Activated CD8-positive, alpha-beta memory T cell treated with anti-CD3 and anti-CD28 coated beads for 24 hours (primary cell): ENCODE results near the gene ST7L.
"Not testable (repeated sequence)": the region's sequence is repeated elsewhere in the genome, so short reads cannot be mapped to it uniquely, and the experiment has no call there.

ENCODE experiments used
- DNase-seq: peaks from one replicate; pipeline ENCODE4 v3.0.0-alpha.2; 2020

Gene ST7L

DNA sequence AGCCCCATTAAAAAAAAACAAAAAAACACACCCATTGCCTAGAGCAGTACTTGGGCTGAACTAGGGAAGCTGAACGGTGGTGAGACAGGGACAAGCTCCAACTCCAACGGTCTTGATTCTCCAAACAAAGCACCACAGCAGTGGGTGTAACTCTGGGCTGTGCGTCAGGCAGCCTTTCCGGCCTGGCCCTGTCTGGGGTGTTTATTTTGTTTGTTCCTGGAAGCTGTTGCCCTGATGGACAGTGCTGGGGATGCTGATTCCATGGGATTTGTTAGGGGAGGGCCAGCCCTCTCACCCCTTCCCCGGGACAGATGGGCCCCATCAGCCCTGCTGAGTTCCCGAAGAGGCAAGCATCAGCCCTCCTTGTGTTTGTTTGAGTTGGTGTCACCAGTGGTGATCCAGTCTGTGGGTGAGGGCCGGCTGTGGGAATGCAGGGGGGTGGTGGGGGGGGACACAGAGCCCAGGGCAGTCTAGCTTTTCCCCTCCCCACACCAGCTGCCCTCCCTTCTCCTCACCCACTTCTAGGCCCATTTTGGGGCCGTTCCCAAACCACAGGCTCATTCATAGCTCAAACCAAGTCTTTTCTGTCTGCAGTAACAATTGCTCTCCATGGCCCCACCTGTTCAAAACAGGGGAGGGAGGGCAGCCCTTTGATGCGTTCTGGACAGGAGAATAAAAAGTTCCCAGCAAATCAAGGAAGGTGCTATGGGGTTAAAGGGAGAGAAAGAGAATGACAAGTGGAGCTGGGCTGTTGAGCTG, 105.7 kb downstream of the ST7L start:
- DNase-seq: no peak

DNA sequence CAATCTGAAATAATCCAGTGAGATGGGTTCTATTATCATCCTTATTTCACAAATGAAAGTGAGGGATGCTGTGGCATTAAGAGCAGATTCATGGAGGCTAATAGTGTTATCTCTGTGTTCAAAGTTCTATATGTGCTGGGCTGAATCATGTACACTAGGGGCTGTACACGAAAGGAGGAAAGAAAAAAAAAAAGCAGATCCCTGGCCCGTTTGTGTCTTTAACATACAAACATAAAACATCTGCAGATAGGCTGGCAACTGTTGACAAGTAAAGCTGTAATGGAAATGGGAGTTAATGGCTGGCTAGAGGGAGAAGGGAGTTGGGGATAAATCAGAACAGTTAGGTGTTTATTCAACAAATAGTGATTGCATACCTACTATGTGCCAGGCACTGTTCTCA, 107.0 kb downstream of the ST7L start:
- no peak for DNase-seq

DNA sequence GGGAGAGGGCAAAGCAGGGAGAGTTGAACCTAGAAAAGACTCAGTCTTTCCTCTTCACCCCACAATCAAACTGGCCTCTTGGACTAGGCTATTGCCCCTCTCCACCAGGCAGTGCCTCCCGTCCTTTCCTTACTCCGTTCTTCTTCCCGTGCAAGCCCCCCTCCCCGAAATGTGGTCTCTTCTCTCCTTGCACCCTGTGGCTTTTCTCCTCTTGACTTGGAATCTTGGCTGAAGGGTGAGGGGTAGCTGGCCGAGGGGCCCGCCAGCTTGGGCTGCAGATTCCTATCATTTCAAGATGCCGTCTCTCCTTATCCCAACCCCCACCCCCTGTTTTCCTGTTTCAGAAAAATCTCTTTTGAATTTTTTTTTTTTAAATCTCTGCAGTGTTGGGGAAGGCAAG, 108.6 kb downstream of the ST7L start:
- DNase-seq: no peak

DNA sequence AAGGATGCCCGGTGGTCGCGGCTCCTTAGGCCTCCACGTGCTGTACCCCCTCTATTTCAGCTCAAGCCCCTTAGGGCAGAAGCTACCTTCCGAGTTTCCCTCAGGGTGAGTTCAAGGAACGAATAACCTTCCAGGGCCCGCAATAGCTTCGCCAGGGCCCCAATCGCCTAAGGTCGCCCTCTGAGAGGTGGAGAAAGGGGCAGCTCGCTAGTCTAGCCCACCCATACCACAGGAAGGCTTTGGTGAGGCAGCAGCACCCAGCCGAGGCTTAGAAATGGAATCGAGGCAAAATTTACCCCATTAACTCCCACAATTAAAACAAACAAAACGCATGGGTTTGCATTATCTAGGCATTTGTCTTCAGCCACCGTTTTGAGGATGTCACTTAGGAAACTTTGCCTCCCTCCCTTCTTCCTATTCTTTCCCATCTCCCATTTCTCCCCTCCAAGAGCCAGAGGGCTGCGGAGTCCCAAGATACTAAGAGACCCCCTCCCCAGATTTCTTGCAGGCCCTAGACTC, 109.2 kb downstream of the ST7L start:
- no peak for DNase-seq

DNA sequence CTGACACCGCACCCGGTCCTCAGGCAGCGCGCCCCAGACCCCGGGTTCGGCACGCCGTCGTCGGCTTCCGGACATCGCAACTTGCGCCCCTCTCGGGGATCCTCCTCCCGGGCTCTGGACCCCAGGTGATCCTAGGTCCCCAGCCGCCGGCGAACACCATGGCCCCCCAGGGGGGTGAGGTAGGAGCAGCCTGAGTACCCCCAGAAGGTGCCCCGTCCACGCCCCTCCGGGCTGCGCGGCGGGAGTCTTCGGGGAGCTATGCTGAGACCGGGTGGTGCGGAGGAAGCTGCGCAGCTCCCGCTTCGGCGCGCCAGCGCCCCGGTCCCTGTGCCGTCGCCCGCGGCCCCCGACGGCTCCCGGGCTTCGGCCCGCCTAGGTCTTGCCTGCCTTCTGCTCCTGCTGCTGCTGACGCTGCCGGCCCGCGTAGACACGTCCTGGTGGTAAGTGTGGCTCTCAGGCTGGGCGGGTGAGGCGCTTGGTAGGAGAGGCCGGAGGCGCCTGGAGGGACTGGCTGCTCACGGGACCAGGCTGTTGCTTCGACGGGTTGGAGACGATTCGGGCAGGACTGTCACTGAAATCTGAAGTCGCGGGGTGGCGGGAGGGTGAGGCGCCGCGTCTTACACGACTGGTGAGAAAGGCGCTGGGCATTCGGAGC, 109.8 kb downstream of the ST7L start:
- DNase-seq: peak; percentile 71

DNA sequence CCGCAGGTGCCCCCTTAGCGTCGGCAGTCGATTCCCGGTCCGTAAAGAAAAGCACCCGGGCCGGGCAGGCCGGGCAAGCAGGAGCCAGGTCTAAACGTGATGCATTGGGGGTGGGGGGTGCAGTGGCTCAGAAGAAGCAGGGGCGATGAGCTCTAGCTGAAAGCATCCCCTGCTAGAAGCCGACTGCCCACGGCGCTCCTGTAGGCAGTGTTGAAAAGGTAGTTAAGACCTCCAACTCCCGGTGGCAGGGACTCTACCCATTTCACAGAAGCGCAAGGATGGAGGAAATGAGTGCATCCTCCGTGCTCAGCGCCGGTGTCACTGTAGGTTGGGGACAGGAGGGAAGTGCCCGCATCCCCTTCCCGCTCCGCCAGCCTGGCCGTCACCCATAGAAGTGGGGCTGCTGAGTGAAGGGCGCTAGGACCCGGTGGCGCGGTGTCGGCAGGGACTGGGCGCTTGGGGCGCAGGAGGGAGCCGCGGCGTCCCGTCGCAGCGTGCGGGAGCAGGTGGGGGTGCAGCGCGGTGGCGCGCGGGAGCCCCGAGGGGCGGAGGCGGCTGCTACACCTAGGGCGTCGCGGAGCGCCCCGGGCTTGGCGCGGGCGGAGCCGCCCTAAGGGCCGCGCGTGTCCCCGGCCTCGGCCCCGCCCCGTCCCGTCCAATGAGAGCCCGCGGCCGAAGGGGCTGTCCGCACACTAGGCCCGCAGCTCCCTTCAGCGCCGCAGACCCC, 110.5 kb downstream of the ST7L start, which contains the start of gene WNT2B:
Gene WNT2B (plus strand): TSS at position 688 of the 727 bp plus-strand sequence. CDS start 298 bp downstream, outside the sequence.
- peak; percentile 75 for DNase-seq

DNA sequence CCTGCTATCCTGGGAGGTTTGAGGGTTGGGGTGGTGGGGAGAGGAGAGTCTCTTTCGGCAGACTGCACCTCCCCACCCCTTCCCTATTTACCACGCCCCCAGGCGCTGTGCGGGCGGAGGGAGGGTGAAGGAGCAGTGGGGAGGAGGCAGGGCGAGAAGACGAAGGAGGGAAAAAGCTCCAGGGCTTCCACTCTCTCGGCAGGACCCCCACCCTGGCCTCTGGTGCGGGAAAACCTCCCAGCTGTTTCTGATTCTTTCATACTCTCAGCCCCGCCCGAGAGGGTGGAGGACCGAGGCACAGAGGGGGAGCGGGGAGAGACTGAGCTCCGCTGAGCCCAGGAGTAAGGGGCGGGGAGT, 111.0 kb downstream of the ST7L start:
- DNase-seq: peak; percentile 64

DNA sequence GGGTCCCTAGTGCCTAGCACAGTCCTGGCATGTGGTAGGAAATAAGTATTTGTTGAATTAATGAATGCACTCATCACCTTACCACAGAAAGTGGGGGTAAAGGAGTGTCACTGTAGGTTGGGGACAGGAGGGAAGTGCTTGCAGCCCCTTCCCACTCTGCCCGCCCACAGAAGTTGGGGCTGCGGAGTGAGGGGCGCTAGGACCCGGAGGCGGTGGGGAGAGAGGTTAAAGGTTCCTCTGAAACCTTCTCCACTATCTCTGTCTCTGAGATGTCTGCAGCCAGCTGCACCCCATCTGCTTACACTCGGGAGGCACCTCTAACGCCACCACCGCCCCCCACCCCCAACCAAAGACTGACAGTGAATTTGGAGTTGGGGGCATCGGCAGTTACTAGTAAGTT, 111.6 kb downstream of the ST7L start:
- no peak for DNase-seq

DNA sequence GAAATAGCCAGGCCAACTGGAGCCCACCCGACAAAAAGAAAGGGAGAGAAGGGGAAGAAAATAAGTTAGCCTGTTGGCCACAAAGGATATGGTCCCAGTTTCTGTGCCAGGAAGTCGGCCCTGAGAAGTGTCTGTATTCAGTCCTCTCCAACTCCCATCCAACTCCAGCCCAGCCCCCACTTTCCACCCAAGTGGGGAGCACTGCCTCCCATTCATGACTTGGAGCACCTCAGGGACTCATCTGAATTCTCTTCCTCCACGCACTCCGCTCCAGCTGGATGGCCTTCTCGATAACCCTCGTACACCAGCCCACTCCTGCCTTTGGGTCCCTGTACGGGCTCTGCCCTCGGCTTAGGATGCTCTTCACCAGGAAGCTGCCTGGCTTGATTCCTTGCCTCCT, 112.2 kb downstream of the ST7L start:
- DNase-seq: no peak

DNA sequence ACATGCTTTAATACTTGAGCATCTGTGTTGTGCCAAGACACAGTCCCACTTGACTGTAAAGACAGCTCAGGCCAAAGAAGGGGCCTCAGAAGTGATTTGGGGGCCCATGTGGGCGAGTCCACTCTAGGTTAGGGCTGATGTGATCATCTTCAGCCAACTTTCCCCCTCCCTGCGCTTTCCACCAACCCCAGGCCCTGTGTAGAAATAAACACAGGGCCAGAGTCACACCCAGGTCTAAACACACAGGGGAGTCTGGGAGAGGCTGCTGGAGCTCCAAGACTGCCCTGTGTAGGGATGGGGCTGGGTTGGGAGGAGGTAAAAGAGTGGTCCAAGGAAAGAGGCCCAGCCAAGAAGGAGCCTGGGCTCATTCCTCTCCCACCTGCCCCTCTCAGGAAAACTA, 112.6 kb downstream of the ST7L start:
- DNase-seq: no peak

DNA sequence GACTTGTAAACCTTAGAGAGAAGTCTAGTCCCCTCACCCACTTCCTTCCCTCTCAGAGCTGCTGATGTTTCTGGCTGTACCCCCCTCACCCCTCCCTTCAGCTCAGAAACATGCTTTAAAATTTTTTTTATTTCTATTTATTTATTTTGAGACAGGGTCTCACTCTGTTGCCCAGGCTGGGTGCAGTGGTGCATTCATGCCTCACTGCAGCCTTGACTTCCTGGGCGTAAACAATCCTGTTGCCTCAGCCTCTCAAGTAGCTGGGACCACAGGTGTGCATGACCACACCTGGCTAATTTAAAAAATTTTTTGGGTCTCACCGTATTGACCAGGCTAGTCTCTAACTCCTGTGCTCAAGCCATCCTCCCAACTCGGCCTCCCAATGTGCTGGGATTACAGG, 113.1 kb downstream of the ST7L start:
- no peak for DNase-seq

DNA sequence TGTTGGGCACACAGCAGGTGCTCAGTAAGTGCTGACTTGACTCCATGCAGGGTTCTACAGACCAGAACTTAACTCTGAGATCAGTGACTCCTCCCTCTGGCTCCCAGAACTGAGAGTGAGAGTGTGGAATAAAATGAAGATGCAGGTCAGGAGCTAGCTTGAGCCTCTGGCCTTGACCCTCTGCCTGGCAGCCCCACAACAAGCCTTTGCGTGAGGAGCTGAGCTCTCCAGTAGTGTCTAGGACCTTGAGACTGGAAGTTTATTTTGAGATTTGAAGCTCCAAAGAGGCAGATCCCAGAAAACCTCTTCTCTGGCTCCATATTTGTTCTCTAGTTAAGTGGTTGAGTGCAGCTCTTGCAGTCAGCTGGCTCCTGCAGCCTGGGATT, 113.5 kb downstream of the ST7L start:
- DNase-seq: no peak

DNA sequence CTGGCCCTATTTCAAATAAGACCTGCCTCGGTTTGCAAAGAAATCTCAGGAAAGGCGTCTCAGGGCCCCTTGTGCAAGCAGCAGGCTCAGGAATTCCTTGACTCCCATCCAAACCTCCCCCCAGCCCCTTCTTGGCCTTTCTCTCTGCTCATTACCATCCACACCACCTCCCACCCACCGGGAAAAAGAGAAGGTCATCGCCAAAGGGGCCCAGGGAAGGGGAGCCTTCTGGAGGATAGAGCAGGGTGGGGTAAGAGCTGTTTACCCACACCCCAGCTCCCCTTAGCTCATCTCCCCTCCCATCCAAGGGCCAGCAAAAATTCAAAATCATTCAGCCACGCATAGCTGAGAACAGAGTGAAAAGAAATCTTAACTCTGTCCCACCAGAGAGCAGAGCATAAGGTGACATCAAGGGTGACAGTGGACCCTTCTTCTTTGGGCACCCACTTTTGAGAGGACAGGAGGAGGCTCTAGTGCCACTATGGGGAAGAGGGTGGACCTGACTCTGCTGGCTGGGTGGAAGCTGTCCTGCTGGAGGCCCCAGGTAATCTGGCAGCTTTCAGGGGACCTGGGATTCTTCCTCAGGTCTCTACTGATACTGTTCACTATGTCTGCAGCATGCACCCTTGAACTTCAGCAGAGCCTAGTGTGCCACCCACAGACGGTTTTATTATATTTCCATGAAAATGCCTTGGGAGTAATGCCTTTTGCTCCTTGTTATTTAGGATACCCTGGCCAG, 114.1 kb downstream of the ST7L start:
- DNase-seq: no peak

DNA sequence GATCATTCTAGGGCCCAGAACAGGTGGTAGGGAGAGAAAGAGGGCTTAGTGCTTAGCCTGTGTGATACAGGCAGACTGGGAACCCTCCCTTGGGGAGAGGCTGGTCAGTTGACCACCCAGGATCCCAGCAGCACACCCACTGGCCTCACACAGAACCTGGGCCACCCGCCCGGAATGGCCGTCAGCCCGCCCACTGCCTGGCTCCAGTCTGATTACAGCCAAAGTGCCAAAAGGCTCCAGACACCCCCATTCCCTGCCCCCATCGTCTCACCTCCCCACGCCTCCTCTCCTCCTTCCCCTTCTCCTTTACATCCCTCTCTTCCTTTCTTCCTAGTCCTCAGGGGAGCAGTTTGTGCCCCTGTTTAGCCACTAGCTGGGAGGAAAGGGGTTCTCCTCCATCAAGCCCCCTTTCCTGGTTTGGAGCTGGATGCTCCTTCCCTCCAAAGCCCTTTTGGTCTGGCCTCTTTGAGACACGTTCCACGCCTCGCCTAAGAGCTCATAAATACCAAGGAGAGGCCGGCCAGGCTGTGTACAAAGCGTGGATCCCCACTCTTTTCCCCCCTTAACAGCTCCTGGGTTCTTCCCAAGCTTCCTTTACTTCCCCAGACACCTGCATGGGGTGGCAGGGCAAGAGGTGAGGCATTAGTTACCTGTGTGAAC, 114.8 kb downstream of the ST7L start:
- DNase-seq: no peak

DNA sequence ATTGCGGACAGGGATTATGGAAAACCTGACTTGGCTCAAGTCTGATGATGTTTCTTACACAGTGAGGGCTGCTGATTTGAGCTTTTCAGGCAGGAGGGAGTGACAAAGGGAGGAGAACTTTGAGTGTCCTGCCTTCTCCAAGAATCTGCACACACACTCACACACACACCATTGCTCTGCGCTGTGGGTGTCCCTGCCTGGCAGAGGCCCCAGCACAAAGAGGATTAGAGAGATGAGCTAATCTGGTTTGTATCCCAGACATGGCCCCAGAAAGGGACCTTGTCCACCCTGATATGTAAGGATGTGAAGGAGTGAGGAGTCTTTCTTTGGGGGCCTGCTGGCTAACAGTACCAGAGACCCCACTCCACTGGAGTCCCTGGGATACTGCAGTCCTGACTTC, 116.1 kb downstream of the ST7L start:
- DNase-seq: no peak

DNA sequence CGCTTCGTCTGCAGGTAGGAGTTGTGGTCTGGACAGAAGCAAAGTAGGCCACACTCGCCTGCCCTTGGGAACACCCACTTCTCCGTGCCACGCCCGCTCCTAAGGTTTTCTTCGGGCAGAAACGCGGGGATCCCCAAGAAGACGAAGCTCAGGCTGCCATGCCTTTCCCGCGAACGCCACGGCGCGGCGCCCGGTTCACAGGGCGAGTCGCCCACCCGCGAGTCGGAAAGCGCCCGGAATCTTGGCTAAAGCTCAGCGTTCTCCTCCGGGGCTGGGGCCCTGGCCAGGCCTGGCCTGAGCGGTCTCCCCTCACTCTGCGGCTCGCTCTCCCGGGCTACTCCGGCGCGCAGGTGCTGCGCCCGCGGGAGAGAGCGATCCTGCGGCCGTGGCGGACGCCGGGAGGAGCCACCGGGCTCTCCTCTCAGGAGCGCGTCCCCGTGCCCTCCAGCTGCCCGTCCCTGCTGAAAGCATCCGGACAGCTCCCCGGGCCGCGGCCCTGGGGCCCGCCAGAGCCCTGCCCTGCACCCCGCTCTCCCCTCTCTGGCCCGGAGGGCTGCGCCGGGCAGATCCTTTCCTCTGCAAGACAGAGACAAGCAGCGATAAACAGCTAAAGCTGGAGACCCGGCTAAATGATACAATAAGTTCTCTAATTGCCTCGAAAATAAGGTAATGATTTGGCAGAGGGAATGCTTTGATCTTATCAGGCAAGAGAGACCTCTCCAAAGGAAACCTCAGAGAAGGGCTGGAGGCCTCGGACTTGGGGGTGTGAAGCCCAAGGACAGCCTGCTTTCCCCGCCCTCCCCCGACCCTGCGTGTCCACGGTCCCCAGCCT, 116.9 kb downstream of the ST7L start:
- peak; percentile 81 for DNase-seq

DNA sequence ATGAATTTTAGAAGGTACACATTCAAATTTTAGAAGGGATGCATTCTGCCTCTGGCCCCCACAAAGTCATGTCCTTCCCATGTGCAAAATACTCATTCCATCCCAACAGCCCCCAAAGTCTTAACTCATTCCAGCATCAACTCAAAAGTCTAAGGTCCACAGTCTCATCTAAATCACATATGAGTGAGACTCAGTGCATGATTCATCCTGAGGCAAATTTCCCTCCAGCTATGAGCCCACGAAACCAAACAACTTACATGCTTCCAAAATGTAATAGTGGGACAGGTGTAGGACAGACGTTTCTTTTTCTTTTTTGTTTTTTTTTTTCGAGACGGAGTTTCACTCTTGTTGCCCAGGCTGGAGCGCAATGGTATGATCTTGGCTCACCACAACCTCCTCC, 122.7 kb downstream of the ST7L start:
- no peak for DNase-seq

DNA sequence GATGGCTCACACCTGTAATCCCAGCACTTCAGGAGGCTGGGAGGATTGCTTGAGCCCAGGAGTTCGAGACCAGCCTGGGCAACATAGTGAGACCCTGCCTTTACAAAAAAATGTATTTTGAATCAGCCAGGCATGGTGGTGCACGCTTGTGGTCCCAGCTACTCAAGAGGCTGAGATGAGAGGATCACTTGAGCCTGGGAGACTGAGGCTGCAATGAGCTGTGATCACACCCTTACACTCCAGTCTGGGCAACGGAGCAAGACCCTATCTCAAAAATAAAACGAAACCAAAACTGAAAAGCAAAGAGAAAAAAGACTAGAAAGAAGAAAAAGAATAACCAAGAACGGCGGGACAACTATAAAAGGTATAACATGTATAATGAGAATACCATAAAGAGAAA, 125.6 kb downstream of the ST7L start:
- no peak for DNase-seq

DNA sequence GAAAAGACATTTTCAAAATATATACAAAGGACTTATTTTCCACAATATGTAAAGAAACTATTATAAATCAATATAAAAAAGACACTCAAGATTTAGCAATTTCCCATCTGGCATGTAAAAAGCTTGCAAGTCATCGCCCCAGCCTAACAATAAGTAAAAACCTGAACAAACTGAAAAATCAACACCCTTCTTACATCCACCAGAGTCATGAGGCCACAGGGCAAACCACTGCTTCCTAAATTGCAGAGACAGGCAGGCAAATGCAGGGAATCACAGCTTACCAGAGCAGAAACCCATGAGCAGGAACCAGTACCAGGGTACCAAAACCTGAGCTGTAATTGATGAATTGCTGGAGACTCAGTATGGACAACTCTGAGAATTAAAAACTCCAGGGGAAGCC, 126.9 kb downstream of the ST7L start:
- DNase-seq: no peak

DNA sequence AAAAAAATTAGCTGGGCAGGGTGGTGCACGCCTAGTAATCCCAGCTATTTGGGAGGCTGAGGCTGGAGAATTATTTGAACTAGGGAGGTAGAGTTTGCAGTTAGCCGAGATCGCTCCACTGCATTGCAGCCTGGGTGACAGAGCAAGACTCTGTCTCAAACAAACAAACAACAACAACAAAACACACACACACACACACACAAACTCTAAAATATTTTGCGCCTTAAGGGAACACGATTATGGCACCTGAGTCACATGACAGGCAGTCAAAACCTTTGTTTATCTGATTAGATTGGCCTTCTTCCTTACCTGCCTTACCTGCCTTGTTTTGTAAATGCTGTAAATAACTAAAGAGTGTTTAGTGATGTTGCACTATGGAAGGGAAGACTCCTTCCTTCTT, 130.8 kb downstream of the ST7L start:
- DNase-seq: no peak

DNA sequence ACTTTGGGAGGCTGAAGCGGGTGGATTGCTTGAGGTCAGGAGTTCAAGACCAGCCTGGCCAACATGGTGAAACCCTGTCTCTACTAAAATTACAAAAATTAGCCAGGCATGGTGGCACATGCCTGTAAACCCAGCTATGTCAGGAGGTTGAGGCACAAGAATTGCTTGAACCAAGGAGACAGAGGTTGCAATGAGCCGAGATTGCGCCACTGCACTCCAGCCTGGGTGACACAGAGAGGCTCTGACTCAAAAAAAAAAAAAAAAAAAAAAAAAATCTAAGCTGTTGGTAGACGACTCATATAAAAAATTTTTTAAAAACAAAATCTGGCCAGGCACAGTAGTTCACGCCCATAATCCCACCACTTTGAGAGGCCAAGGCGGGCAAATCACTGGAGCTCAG, 131.3 kb downstream of the ST7L start:
- not testable (repeated sequence) for DNase-seq

DNA sequence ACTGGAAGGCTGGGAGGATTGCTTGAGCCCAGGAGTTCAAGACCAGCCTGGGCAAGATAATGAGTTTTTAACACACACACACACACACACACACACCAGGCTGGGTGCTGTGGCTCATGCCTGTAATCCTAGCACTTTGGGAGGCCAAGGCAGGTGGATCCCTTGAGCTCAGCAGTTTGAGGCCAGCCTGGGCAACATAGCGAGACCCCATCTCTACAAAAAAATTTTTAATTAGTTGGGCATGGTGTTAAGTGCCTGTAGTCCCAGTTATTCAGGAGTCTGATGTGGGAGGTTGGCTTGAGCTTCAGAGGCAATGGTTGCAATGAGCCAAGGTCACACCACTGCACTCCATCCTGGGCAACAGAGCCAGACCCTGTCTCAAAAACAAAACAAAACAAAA, 132.9 kb downstream of the ST7L start:
- DNase-seq: not testable (repeated sequence)
